ENCODE results near the gene DHCR24.

DHCR24 gene

GRCh38 chr1:54809496-54810074 lies 77.4 kb downstream of the DHCR24 start:
- H3K36me3 ChIP-seq (ENCODE audit: control insufficient read depth in 2 of 2, insufficient read depth in 1 of 2, low read length in 2 of 2) = no peaks in the 10 kb centered on the region
- ChIA-PET POLR2A (interaction anchor here (0.6 kb wide), 1 partner anchor 321 kb away, joined by 3 read pairs; no protein-coding TSS in a partner anchor), CTCF (interaction anchor here (0.5 to 2.4 kb wide), 24 partner anchors 10 to 1324 kb away, joined by 3 to 12 read pairs (median 3); no protein-coding TSS in a partner anchor)

More at GRCh38 chr1:54809496-54810074, 77.4 kb downstream of the DHCR24 start:
- Histone ChIP-seq H3K4me1 (ENCODE audit: control insufficient read depth, insufficient read depth, low read length) (no peaks in the 10 kb centered on the region), H3K9me3 (ENCODE audit: control insufficient read depth, insufficient read depth, low read depth, low read length) (no peaks in the 10 kb centered on the region), H3K4me3 (ENCODE audit: low read depth, low read length) (no peak overlapping the region), H3K27ac (ENCODE audit: extremely low read depth, low read depth, low read length) (no peak overlapping the region)
- TF ChIP-seq, protein P1, sequence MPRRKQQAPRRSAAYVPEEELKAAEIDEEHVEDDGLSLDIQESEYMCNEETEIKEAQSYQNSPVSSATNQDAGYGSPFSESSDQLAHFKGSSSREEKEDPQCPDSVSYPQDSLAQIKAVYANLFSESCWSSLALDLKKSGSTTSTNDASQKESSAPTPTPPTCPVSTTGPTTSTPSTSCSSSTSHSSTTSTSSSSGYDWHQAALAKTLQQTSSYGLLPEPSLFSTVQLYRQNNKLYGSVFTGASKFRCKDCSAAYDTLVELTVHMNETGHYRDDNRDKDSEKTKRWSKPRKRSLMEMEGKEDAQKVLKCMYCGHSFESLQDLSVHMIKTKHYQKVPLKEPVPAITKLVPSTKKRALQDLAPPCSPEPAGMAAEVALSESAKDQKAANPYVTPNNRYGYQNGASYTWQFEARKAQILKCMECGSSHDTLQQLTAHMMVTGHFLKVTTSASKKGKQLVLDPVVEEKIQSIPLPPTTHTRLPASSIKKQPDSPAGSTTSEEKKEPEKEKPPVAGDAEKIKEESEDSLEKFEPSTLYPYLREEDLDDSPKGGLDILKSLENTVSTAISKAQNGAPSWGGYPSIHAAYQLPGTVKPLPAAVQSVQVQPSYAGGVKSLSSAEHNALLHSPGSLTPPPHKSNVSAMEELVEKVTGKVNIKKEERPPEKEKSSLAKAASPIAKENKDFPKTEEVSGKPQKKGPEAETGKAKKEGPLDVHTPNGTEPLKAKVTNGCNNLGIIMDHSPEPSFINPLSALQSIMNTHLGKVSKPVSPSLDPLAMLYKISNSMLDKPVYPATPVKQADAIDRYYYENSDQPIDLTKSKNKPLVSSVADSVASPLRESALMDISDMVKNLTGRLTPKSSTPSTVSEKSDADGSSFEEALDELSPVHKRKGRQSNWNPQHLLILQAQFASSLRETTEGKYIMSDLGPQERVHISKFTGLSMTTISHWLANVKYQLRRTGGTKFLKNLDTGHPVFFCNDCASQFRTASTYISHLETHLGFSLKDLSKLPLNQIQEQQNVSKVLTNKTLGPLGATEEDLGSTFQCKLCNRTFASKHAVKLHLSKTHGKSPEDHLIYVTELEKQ (tag by site-specific recombination; IDR thresholded peaks at IDR 0.05; ENCODE audit: borderline replicate concordance) = no peak
- TF ChIP-seq ZNF280D (tag by site-specific recombination; IDR thresholded peaks at IDR 0.05) = no peak
- no peak for TF ChIP-seq ZNF544 (tag by site-specific recombination; IDR thresholded peaks at IDR 0.05)
- TF ChIP-seq, protein P2, sequence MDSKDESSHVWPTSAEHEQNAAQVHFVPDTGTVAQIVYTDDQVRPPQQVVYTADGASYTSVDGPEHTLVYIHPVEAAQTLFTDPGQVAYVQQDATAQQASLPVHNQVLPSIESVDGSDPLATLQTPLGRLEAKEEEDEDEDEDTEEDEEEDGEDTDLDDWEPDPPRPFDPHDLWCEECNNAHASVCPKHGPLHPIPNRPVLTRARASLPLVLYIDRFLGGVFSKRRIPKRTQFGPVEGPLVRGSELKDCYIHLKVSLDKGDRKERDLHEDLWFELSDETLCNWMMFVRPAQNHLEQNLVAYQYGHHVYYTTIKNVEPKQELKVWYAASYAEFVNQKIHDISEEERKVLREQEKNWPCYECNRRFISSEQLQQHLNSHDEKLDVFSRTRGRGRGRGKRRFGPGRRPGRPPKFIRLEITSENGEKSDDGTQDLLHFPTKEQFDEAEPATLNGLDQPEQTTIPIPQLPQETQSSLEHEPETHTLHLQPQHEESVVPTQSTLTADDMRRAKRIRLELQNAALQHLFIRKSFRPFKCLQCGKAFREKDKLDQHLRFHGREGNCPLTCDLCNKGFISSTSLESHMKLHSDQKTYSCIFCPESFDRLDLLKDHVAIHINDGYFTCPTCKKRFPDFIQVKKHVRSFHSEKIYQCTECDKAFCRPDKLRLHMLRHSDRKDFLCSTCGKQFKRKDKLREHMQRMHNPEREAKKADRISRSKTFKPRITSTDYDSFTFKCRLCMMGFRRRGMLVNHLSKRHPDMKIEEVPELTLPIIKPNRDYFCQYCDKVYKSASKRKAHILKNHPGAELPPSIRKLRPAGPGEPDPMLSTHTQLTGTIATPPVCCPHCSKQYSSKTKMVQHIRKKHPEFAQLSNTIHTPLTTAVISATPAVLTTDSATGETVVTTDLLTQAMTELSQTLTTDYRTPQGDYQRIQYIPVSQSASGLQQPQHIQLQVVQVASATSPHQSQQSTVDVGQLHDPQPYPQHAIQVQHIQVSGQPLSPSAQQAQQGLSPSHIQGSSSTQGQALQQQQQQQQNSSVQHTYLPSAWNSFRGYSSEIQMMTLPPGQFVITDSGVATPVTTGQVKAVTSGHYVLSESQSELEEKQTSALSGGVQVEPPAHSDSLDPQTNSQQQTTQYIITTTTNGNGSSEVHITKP (tag by site-specific recombination; IDR thresholded peaks at IDR 0.05) = peak; percentile 84
- no peak for TF ChIP-seq ZNF654 (tag by site-specific recombination; IDR thresholded peaks at IDR 0.05; ENCODE audit: low read depth)
- TF ChIP-seq ZNF416 (tag by site-specific recombination; IDR thresholded peaks at IDR 0.05) = no peak
- TF ChIP-seq MYNN (tag by site-specific recombination; IDR thresholded peaks at IDR 0.05; ENCODE audit: borderline replicate concordance) = no peak

Measured in HEK293 (cell line).